Left ventricle myocardium inferior (tissue), 1 donor: ENCODE data around the gene P2RY6. TPM values are rescaled to one million over a fixed set of nuclear protein-coding genes. Genes with fewer than 3 reads are reported as not detected.
A peak's percentile ranks its signal among the peaks of the same experiment; 100 is the strongest.

Experiments
- DNase-seq: peaks from one replicate; pipeline ENCODE4 v3.0.0-alpha.2; 2020
- H3K27ac ChIP-seq: fragments of 200-600 bp; replicated peaks from 2 replicates; pipeline ENCODE4 v1.8.0; 2021
- H3K27me3 ChIP-seq: fragments of 200-600 bp; 2 replicates; pipeline ENCODE4 v1.8.0; 2021; ENCODE audit warnings: low read depth
- H3K36me3 ChIP-seq: fragments of 200-600 bp; 2 replicates; pipeline ENCODE4 v1.8.0; 2021
- H3K4me1 ChIP-seq: fragments of 200-600 bp; 2 replicates; pipeline ENCODE4 v1.8.0; 2021
- H3K4me3 ChIP-seq: fragments of 200-600 bp; 2 replicates; pipeline ENCODE4 v1.8.0; 2021; ENCODE audit warnings: mild to moderate bottlenecking, moderate library complexity
- H3K9me3 ChIP-seq: fragments of 200-600 bp; replicated peaks from 2 replicates; pipeline ENCODE4 v1.8.0; 2021
- intact Hi-C: fragments of 100-400 bp; cut with micrococcal nuclease; formaldehyde crosslinking; loops from one replicate; pipeline ENCODE4 v1.11.0; 2022
- total RNA-seq: library from RNA; stranded (reverse); fragmentation: NEBNext Ultra II Directional; extraction: Animal tissue kit (Norgen Biotek cat#: 25700); gene quantifications from one replicate; pipeline ENCODE4 v1.2.1, GENCODE V29; 2021
- TF ChIP-seq, protein P1 (sequence below): fragments of 200-600 bp; IDR thresholded peaks from 2 replicates; pipeline ENCODE4 v1.8.0; 2021; ENCODE audit warnings: antibody characterized with exemption, mild to moderate bottlenecking, borderline replicate concordance
- donor health status: DM: no; HTN: yes; CAD: no; lungs with severe emphysema.

The P2RY6 gene
- total RNA-seq, 1 donor from 2014 or later = 2.2 TPM

DNA sequence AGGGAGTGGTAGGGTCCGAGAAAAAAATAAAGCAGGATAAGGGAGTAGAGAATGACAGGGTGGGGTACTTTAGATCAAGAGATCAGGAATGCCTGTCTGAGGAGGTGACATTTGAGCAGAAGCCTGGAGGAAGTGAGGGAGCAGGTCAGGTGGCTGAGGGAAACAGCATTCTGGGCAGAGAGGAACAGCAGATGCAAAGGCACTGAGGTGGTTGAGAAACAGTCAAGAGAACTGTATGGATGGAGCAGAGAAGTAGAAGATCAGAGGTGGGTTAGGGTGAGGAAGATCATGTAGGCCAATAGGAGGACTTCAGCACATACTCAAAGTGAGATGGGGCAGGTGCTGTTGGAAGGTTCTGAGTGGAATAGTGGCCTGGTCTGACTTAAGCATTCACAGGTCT lies 44.3 kb downstream of the P2RY6 start:
- H3K4me1 ChIP-seq = peaks cover 100% of the 10 kb centered on the region
- H3K4me3 ChIP-seq = peak overlapping the region; percentile 88

DNA sequence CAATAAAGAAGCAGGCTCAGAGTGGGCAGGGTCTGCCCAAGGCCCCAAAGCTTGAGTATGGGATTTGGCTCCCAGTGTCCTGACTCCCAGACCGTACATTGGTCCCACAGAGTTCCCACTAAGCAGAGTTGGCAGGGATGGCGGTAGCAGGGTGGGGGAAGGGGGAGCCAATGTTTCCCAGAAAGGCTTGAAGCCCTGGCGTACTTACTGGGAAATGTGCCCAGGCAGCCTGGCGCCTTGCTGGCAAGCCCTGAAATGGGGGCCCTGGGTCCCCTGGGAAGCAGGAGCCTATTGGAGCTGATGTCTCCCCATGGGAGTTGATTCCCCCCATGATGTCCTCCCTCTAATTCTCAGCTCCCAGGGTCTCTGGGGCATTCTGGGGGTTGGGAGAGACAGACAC lies 45.2 kb downstream of the P2RY6 start:
- peak overlapping the region; percentile 88 for H3K4me3 ChIP-seq
- H3K4me1 ChIP-seq = peaks cover 100% of the 10 kb centered on the region
- TF ChIP-seq, protein P1, sequence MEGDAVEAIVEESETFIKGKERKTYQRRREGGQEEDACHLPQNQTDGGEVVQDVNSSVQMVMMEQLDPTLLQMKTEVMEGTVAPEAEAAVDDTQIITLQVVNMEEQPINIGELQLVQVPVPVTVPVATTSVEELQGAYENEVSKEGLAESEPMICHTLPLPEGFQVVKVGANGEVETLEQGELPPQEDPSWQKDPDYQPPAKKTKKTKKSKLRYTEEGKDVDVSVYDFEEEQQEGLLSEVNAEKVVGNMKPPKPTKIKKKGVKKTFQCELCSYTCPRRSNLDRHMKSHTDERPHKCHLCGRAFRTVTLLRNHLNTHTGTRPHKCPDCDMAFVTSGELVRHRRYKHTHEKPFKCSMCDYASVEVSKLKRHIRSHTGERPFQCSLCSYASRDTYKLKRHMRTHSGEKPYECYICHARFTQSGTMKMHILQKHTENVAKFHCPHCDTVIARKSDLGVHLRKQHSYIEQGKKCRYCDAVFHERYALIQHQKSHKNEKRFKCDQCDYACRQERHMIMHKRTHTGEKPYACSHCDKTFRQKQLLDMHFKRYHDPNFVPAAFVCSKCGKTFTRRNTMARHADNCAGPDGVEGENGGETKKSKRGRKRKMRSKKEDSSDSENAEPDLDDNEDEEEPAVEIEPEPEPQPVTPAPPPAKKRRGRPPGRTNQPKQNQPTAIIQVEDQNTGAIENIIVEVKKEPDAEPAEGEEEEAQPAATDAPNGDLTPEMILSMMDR = no peak

More for the DNA sequence above, 44.3 kb downstream of the P2RY6 start:
- intact Hi-C loops = no loop called here
- peak overlapping the region; percentile 99 for H3K27ac ChIP-seq
- no peaks in the 10 kb centered on the region for H3K27me3 ChIP-seq
- TF ChIP-seq, protein P1 = no peak
- peaks cover 11% of the 10 kb centered on the region for H3K36me3 ChIP-seq
- no peaks in the 10 kb centered on the region for H3K9me3 ChIP-seq
- DNase-seq = no peak

DNA sequence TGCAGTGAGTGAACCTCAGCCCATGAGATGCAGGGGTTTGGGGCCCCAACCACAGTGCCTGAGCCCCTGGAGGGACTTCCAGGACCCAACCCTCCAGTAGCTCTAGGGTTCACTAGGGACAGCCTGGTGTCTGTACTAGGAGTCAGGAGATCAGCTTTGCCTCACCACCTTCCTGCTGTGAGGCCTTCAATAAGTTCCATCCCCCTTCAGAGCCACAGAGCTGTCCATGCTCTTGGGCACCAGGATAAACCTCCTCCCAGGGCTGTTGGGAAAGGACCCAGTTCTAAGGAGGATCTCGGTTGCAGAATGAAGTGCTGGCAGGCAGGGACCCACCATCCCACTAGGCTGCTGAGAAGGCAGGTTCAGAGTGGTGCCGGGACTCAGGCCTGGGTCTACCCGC lies 45.7 kb downstream of the P2RY6 start:
- H3K36me3 ChIP-seq = peaks cover 5% of the 10 kb centered on the region
- peak overlapping the region; percentile 99 for H3K27ac ChIP-seq
- H3K4me1 ChIP-seq = peaks cover 100% of the 10 kb centered on the region
- H3K4me3 ChIP-seq = peak overlapping the region; percentile 88
- intact Hi-C loops = no loop called here
- H3K9me3 ChIP-seq = no peaks in the 10 kb centered on the region
- H3K27me3 ChIP-seq = no peaks in the 10 kb centered on the region
- TF ChIP-seq, protein P1 = no peak
- DNase-seq = no peak

More for the DNA sequence above, 45.2 kb downstream of the P2RY6 start:
- Histone ChIP-seq H3K27ac (peak overlapping the region; percentile 99), H3K9me3 (no peaks in the 10 kb centered on the region), H3K27me3 (no peaks in the 10 kb centered on the region), H3K36me3 (peaks cover 5% of the 10 kb centered on the region)
- peak; percentile 82 for DNase-seq
- intact Hi-C loops = no loop called here

DNA sequence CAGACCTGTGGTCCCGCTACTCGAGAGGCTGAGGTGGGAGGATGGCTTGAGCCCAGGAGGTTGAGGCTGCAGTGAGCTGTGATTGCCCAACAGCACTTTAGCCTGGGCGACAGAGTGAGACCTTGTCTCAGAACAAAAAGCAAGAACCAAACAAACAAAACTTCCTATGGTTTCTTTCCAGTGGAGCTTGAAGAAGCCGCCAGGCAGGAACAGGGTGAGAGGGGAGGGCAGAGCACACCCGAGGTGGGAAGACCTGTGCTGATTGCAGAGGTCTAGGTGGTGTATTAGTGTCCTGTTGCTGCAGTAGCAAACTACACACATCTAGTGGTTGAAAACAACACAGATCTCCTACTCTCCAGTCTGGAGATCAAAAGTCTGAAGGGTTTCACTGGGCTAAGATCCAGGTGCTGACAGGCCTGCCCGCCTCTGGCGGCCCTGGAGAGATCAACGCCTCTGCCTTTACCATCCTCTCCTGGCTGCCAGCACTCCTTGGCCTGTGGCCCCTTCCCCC lies 46.4 kb downstream of the P2RY6 start:
- Histone ChIP-seq H3K27ac (peak overlapping the region; percentile 99), H3K4me1 (peaks cover 100% of the 10 kb centered on the region), H3K36me3 (peaks cover 5% of the 10 kb centered on the region), H3K4me3 (peak overlapping the region; percentile 88), H3K9me3 (no peaks in the 10 kb centered on the region), H3K27me3 (no peaks in the 10 kb centered on the region)
- intact Hi-C loops = no loop called here
- TF ChIP-seq, protein P1 = no peak
- DNase-seq = no peak

DNA sequence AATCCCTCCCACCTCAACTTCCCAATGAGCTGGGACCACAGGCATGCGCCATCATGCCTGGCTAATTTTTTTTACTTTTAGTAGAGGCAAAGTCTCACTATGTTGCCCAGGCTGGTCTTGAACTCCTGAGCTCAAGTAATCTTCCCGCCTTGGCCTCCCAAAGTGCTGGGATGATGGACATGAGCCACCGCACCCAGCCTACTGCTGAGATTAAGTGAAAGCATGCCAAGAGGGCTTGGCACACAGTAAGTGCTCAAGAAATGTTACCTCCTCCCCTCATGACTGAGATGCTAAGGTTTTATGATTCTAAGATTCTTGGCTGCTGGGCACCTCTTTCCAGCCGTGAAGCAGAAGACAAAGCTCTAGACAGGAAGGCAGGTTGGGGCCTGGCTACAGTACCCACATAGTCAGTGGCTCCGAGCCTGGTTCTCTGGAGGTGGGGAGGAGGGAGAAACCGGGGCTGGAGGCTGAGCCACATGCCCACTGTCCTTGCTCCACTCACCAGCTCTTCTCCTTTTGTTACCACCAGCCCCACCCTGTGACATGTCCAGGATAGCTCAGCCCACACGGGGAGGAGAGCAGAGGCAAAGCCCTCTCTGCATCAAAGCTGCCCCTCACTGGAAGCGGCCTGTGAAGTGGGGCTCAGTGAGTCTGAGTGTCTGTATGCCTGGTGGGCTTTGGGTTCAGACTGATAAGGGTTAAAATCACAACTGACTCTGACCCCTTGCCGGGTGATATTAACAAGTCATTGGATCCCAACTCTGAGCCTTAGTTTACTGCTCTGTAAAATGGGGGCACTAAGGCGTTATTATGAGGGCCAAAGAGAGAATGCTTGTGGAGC lies 48.8 kb downstream of the P2RY6 start:
- peak overlapping the region; percentile 28 for H3K4me3 ChIP-seq

More for the DNA sequence above, 48.8 kb downstream of the P2RY6 start:
- peak overlapping the region; percentile 99 for H3K27ac ChIP-seq
- no peaks in the 10 kb centered on the region for H3K27me3 ChIP-seq
- H3K9me3 ChIP-seq = no peaks in the 10 kb centered on the region
- intact Hi-C loops = no loop called here
- H3K36me3 ChIP-seq = peaks cover 11% of the 10 kb centered on the region
- no peak for DNase-seq
- TF ChIP-seq, protein P1 = no peak
- peaks cover 100% of the 10 kb centered on the region for H3K4me1 ChIP-seq
